ENCODE results near the gene ITCH.

- TF ChIP-seq POLR2AphosphoS5 (IDR thresholded peaks at IDR 0.05) (no peak), CTCF (IDR thresholded peaks at IDR 0.05) (no peak), EP300 (IDR thresholded peaks at IDR 0.05) (no peak)
These were observed 167.3 kb downstream of the ITCH start for GRCh38 chr20:34530342-34530741.
